Transverse colon (tissue), 4 donors: ENCODE results near the gene RAPGEF3. TPM values are rescaled to one million over a fixed set of nuclear protein-coding genes. Genes with fewer than 3 reads are reported as not detected.
A peak's percentile ranks its signal among the peaks of the same experiment; 100 is the strongest.

ENCODE experiments used
- DNase-seq: peaks from one replicate; pipeline ENCODE4 v3.0.0-alpha.2; 2019
- H3K27ac ChIP-seq, 4 donors: fragments of 200-600 bp; sonication (generic); 2 replicates each; pipeline ENCODE4 v1.5.1; 2016 to 2018; ENCODE audit warnings: inconsistent platforms in 4 of 4
- H3K27me3 ChIP-seq: fragments of 200-600 bp; sonication (generic); 2 replicates; pipeline ENCODE4 v1.5.1; 2017; ENCODE audit warnings: inconsistent platforms
- H3K36me3 ChIP-seq, 4 donors: fragments of 200-600 bp; sonication (generic); 2 replicates each; pipeline ENCODE4 v1.5.1; 2017 to 2019; ENCODE audit warnings: inconsistent platforms in 4 of 4
- H3K4me1 ChIP-seq, 4 donors: fragments of 200-600 bp; sonication (generic); 2 replicates each; pipeline ENCODE4 v1.5.1; 2017 to 2020; ENCODE audit warnings: inconsistent platforms in 4 of 4
- H3K4me3 ChIP-seq, 4 donors: fragments of 200-600 bp; sonication (generic); 1 replicate in 1 of 4; 2 replicates in 3 of 4; pipeline versions ENCODE4 v1.5.1 to v1.6.1; 2017 to 2019; ENCODE audit warnings: inconsistent platforms in 4 of 4
- H3K9me3 ChIP-seq, 2 donors: fragments of 200-600 bp; sonication (generic); 2 replicates each; pipeline ENCODE4 v1.5.1; 2017 to 2019; ENCODE audit warnings: inconsistent platforms in 2 of 2
- CTCF ChIP-seq, 5 experiments: fragments of 200-600 bp in 3 of 5; fragments of 450-650 bp in 2 of 5; sonication (generic) in 3 of 5; IDR thresholded peaks; 1 replicate in 2 of 5; 2 replicates in 3 of 5; pipeline ENCODE4 v1.5.1; 2016 to 2017; ENCODE audit warnings: antibody characterized with exemption in 5 of 5, inconsistent platforms in 3 of 5, mild to moderate bottlenecking in 2 of 5, moderate library complexity in 1 of 5
- EP300 ChIP-seq: sonication (generic); formaldehyde crosslinking; IDR thresholded peaks from one replicate; pipeline ENCODE4 v1.6.1; 2017; ENCODE audit warnings: antibody characterized with exemption, low read depth
- POLR2A ChIP-seq: fragments of 450-650 bp; IDR thresholded peaks from one replicate; pipeline ENCODE4 v1.6.1; 2016; ENCODE audit warnings: antibody characterized with exemption, mild to moderate bottlenecking, moderate library complexity
- POLR2AphosphoS5 ChIP-seq, 3 donors: sonication (generic); formaldehyde crosslinking; IDR thresholded peaks; one replicate each; pipeline ENCODE4 v1.6.1; 2016; ENCODE audit warnings: antibody characterized with exemption in 3 of 3
- WGBS, 2 donors: methylation state at CpG; one replicate each; pipeline ENCODE4 v1.1.5; 2018; ENCODE audit warnings: low coverage in 1 of 2; 5-methylcytosine and 5-hydroxymethylcytosine counted together
- in situ Hi-C, 4 donors: fragments of 200-750 bp; cut with MboI; loops; one replicate each; pipeline versions ENCODE4 v1.15.0 to v1.15.1; 2017; ENCODE audit warnings: low sequenced_read_pairs in 3 of 4, low pct_ligation_motif_present in 1 of 4, low pct_unique_long_range_greater_than_20kb in 1 of 4
- intact Hi-C: fragments of 100-400 bp; cut with DNase I; formaldehyde crosslinking; loops from one replicate; pipeline ENCODE4 v1.15.1; 2023; ENCODE audit warnings: low total_unique reads
- total RNA-seq, 4 donors: library from RNA; depleted of rRNA; stranded (reverse); fragments of >200 nt; gene quantifications; one replicate each; pipeline ENCODE4 v1.1.0, GENCODE V29; 2016

RAPGEF3 gene
- total RNA-seq, 4 donors from 2014 or later, result 8.1 to 51.7 (median 24.6) TPM

GRCh38 chr12:47707905-47708543 is 50.7 kb downstream of the RAPGEF3 start:
- H3K4me3 ChIP-seq, result no peak overlapping the region
- H3K4me1 ChIP-seq, result peaks cover 3 to 34% (median 12%) of the 10 kb centered on the region in 4 donors
- in situ Hi-C loops (no loop called here), intact Hi-C loops (no loop called here)
- no peaks in the 10 kb centered on the region for H3K36me3 ChIP-seq
- TF ChIP-seq POLR2AphosphoS5 (IDR thresholded peaks at IDR 0.05) (no peak), EP300 (no peak), CTCF (IDR thresholded peaks at IDR 0.05) (no peak), POLR2A (no peak)
- no peaks in the 10 kb centered on the region for H3K27me3 ChIP-seq
- no peaks in the 10 kb centered on the region for H3K9me3 ChIP-seq
- H3K27ac ChIP-seq, result peak overlapping the region in 1 of 4 donors; percentile 90
- no peak for DNase-seq
- 50% methylated on average over 2 to 5 of the region's 5 CpGs for WGBS, 2 donors

DNA sequence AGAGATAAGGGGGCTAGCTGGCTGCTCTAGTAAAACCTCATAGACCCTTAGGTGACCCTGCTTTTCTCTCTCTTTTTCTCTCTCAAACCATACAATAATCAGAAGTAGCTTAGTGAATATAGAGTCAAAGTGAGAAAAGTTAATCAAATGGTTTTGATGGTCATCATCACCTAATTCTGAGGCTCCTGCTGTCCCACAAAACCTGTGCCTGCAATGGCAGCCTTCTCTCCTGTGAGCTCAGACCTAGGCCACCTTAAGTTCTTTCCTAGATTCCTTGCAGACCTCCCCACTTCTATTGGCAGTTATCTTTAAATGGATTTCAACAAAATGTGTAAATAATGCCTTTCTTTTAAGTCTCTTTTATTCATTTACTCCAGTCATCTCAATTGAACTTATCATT is 51.3 kb downstream of the RAPGEF3 start:
- intact Hi-C loops, result no loop called here
- TF ChIP-seq EP300 (no peak), CTCF (IDR thresholded peaks at IDR 0.05) (no peak), POLR2A (no peak), POLR2AphosphoS5 (IDR thresholded peaks at IDR 0.05) (no peak)
- H3K27ac ChIP-seq, result peak overlapping the region in 1 of 4 donors; percentile 90
- in situ Hi-C loops, result no loop called here
- H3K9me3 ChIP-seq, result no peaks in the 10 kb centered on the region
- DNase-seq, result no peak
- no peaks in the 10 kb centered on the region for H3K27me3 ChIP-seq
- no peaks in the 10 kb centered on the region for H3K36me3 ChIP-seq
- H3K4me3 ChIP-seq, result peak overlapping the region in 1 of 4 donors; percentile 87
- H3K4me1 ChIP-seq, result peaks cover 3 to 34% (median 12%) of the 10 kb centered on the region in 4 donors

DNA sequence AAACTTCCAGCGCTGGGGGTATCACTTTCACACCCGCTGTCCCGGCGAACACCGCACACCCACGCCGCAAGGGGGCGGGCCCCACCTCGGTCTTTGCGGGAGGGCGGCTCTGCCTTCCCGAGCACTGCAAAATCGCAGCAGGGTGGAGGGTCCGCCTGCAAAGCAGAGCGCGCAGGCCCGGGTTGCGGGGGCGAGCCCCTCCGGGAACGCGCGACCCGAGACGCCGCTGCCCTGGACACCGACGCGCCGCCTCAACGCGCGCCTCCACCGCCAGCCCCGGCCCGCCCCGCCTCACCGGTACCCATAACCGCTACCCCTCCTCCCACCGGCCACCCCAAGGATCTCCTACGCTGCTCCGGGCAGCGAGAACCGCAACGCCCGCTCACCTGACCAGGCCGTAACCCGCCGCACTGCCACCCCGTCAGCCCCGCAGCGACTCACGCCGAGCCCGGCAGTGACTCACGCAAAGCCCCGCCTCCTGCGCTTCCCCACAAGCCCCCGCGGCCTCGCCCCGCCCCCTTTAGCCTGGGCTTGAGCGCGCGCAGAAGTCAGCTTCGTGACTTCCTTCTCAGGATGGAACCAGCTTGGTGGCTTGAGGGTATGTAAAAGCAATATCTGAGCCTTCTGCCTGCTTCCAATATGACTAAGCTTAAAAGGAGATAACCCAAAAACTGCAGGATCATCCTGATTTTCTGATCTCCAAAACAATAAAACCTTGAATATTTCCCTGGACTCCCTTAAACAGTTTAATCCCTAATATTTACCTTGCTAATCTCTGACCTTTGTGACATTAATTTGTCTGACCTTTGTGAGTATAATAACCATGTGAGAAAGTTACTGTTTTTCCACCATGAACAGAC is 52.9 kb downstream of the RAPGEF3 start, which contains the start of gene RPAP3:
TSS of gene RPAP3 (minus strand) at position 465 of the 860 bp plus-strand sequence. CDS start 3,190 bp downstream, outside the sequence.
- H3K4me1 ChIP-seq, result peaks cover 3 to 34% (median 12%) of the 10 kb centered on the region in 4 donors
- DNase-seq, result peak; percentile 98
- H3K27ac ChIP-seq, result peak within 1 kb of the TSS; percentile 90 to 96 (median 95)
- no peak for TF ChIP-seq EP300
- peak; percentile 92 for TF ChIP-seq POLR2A
- peak; percentile 71 to 77 (median 74) for TF ChIP-seq CTCF (IDR thresholded peaks at IDR 0.05)
- TF ChIP-seq POLR2AphosphoS5 (IDR thresholded peaks at IDR 0.05), result peak; percentile 96 to 98 (median 98)
- H3K36me3 ChIP-seq, result peaks cover 0 to 12% (median 0%) of the 10 kb centered on the region in 4 donors
- H3K9me3 ChIP-seq, result no peaks in the 10 kb centered on the region
- 0% methylated on average over 33 of the region's 66 CpGs; no CpG with 5 or more reads in 1 of the 2 donors for WGBS, 2 donors
- in situ Hi-C loops (no loop called here), intact Hi-C loops (no loop called here)
- peak within 1 kb of the TSS; percentile 87 to 98 (median 94) for H3K4me3 ChIP-seq
- H3K27me3 ChIP-seq, result no peaks in the 10 kb centered on the region

DNA sequence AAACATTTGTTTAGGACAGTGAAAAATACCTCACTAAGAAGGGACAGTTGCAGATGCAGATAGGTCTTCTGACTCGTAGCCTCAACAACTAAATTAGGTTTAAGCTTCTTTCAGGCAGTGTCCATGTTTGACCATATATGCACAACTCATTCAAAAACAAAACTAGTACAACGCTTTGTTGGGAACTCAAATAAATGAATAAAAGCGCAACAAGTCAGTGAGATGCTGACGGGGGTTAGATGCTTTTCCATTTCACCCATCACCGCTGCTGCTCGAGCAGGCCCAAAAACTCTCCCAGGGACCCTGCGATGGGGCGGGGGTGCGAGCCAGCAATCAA is 53.5 kb downstream of the RAPGEF3 start:
- H3K36me3 ChIP-seq, result peaks cover 0 to 18% (median 0%) of the 10 kb centered on the region in 4 donors
- H3K27ac ChIP-seq, result peak overlapping the region; percentile 90 to 96 (median 95)
- no peak for DNase-seq
- intact Hi-C loops (no loop called here), in situ Hi-C loops (no loop called here)
- H3K27me3 ChIP-seq, result no peaks in the 10 kb centered on the region
- H3K4me1 ChIP-seq, result peaks cover 3 to 34% (median 12%) of the 10 kb centered on the region in 4 donors
- no peaks in the 10 kb centered on the region for H3K9me3 ChIP-seq
- no peak for TF ChIP-seq EP300
- TF ChIP-seq POLR2A, result no peak
- TF ChIP-seq POLR2AphosphoS5 (IDR thresholded peaks at IDR 0.05), result no peak
- no peak for TF ChIP-seq CTCF (IDR thresholded peaks at IDR 0.05)
- H3K4me3 ChIP-seq, result peak overlapping the region; percentile 87 to 98 (median 94)
- WGBS, 2 donors, result 0 to 2% methylated on average over 2 to 8 of the region's 9 CpGs
